CD4-positive, alpha-beta memory T cell (primary cell): ENCODE data around the gene IL21R. TPM values are rescaled to one million over a fixed set of nuclear protein-coding genes. Genes with fewer than 3 reads are reported as not detected.

Experiments used
- CTCF ChIA-PET: fragments of 350-600 bp; sonication (Branson Sonifier 250); formaldehyde crosslinking; loops from one replicate; lab custom pipeline; 2021; ENCODE audit warnings: inconsistent platforms; ENCODE audit not compliant: partially characterized antibody; lab: Charles Lee
- POLR2A ChIA-PET: fragments of 350-600 bp; sonication (Branson Sonifier 250); formaldehyde crosslinking; loops from one replicate; lab custom pipeline; 2021; ENCODE audit not compliant: partially characterized antibody; lab: Charles Lee
- DNase-seq, 5 donors: peaks; one replicate each; pipeline versions ENCODE4 v3.0.0 to v3.0.0-alpha.2; 2020 to 2022; ENCODE audit warnings: mixed read lengths in 1 of 5
- H3K27ac ChIP-seq: one replicate; pipeline ENCODE4 v1.7.0; 2013; ENCODE audit warnings: low read depth, low read length
- H3K27me3 ChIP-seq: 2 replicates; pipeline ENCODE4 v1.7.0; 2013; ENCODE audit warnings: mild to moderate bottlenecking, low read length, moderate library complexity; ENCODE audit not compliant: insufficient read depth
- H3K36me3 ChIP-seq: 2 replicates; pipeline ENCODE4 v1.7.0; 2013; ENCODE audit warnings: mild to moderate bottlenecking, low read length, moderate library complexity; ENCODE audit not compliant: insufficient read depth
- H3K4me1 ChIP-seq: 2 replicates; pipeline ENCODE4 v1.7.0; 2013; ENCODE audit warnings: mild to moderate bottlenecking, low read length, moderate library complexity; ENCODE audit not compliant: insufficient read depth
- H3K4me3 ChIP-seq, 2 donors: one replicate each; pipeline ENCODE4 v1.7.0; 2013; ENCODE audit warnings: low read length in 2 of 2, mild to moderate bottlenecking in 1 of 2
- H3K9me3 ChIP-seq, 2 donors: one replicate each; pipeline ENCODE4 v1.7.0; 2013; ENCODE audit warnings: low read length in 2 of 2, control low read depth in 1 of 2; ENCODE audit not compliant: control insufficient read depth in 1 of 2
- H3K27ac Mint-ChIP-seq, 7 donors: one replicate each; pipeline ENCODE4 v1.8.0; 2020 to 2021; ENCODE audit warnings: mixed read lengths in 7 of 7, mild to moderate bottlenecking in 6 of 7, inconsistent platforms in 3 of 7, moderate library complexity in 3 of 7
- H3K27me3 Mint-ChIP-seq, 2 donors: one replicate each; pipeline ENCODE4 v1.8.0; 2020 to 2021; ENCODE audit warnings: mixed read lengths in 2 of 2
- H3K36me3 Mint-ChIP-seq, 2 donors: one replicate each; pipeline ENCODE4 v1.8.0; 2020 to 2021; ENCODE audit warnings: mixed read lengths in 2 of 2, inconsistent platforms in 1 of 2, mild to moderate bottlenecking in 1 of 2
- H3K4me1 Mint-ChIP-seq, 4 donors: one replicate each; pipeline ENCODE4 v1.8.0; 2020 to 2021; ENCODE audit warnings: mixed read lengths in 4 of 4, mild to moderate bottlenecking in 1 of 4
- H3K4me3 Mint-ChIP-seq, 8 donors: one replicate each; pipeline ENCODE4 v1.8.0; 2020 to 2021; ENCODE audit warnings: mixed read lengths in 8 of 8, mild to moderate bottlenecking in 7 of 8, moderate library complexity in 6 of 8, inconsistent platforms in 3 of 8
- H3K9me3 Mint-ChIP-seq, 8 donors: one replicate each; pipeline ENCODE4 v1.8.0; 2020 to 2021; ENCODE audit warnings: mixed read lengths in 8 of 8, mild to moderate bottlenecking in 5 of 8, inconsistent platforms in 3 of 8, moderate library complexity in 1 of 8
- intact Hi-C: fragments of 100-400 bp; cut with micrococcal nuclease; formaldehyde crosslinking; loops from one replicate; pipeline ENCODE4 v1.15.1; 2023
- polyA plus RNA-seq, 2 donors: library from polyadenylated mRNA; unstranded; fragments of 300-500 nt; fragmentation: Illumina TruSeq; gene quantifications; one replicate each; pipeline ENCODE4 v1.2.3, GENCODE V29; 2021
- total RNA-seq, 2 experiments: library from RNA; stranded (reverse); gene quantifications; one replicate each; pipeline ENCODE4 v1.2.3, GENCODE V29; 2021

IL21R gene
- total and polyA plus RNA-seq, 4 experiments from 2014 or later, result 18.4 to 29.1 (median 28.3) TPM

DNA sequence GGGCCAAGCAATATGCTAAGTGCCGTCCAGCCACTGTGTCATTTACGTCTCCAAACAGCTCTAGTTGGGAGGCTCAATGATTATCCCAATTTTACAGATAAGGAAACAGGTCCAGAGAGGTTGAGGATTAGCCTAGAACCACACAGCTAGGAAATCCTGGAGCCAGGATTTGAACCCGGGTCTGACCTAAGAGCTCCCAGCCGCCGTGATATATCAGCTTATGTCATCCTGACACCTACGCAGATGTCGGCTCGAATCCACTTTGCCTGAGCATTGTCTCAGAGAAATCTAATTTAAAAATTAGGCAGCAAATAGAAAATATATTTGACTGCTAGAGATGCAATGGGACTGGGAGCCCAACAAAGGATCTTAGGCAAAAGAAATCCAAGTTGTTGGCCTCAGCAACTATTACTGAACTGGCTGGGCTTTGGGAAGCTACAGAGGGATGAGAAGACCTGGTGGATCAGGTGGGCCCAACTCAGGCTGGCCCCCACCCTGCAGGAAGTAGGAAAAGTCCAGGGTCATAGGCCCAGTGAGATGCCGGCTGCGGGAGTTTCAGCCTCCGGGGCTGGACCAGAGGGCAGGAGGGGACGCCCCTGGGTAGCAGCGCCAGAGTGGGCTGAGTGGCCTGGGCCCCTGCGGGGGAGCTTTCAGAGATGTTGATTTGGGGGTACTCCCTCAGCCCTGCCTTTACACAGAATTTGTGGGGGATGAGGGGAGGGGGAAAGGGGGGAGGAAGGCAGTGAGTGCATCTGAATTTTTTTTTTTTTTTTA lies 35.1 kb upstream of the IL21R start:
- peaks cover 17 to 21% of the 10 kb centered on the region in 2 donors for H3K36me3 Mint-ChIP-seq
- peaks cover 31 to 70% (median 49%) of the 10 kb centered on the region in 4 donors for H3K4me1 Mint-ChIP-seq
- ChIA-PET POLR2A (interaction anchor here (1.0 to 8.6 kb wide), 25 partner anchors 11 to 214 kb away, joined by 3 to 239 read pairs (median 15); partner anchors contain the start of genes IL21R, KDM8 and NSMCE1), CTCF (interaction anchor here (0.8 to 8.6 kb wide), 45 partner anchors 9 to 218 kb away, joined by 3 to 213 read pairs (median 5); partner anchors contain the start of genes IL21R and KDM8)
- Histone ChIP-seq H3K9me3 (no peaks in the 10 kb centered on the region), H3K4me1 (peaks cover 57% of the 10 kb centered on the region), H3K27me3 (no peaks in the 10 kb centered on the region), H3K27ac (peak overlapping the region; percentile 96), H3K36me3 (peaks cover 12% of the 10 kb centered on the region), H3K4me3 (peak overlapping the region in 1 of 2 donors; percentile 10)
- no peaks in the 10 kb centered on the region for H3K27me3 Mint-ChIP-seq
- peaks cover 0 to 3% (median 0%) of the 10 kb centered on the region in 8 donors for H3K9me3 Mint-ChIP-seq
- no peak for DNase-seq
- intact Hi-C loops, result loop anchor here (1.0 to 2.0 kb wide), 8 partner anchors 36 to 188 kb away; partner anchors contain the start of genes IL21R and KDM8
- H3K27ac Mint-ChIP-seq, result peak overlapping the region; percentile 99 to 100 (median 99)
- peak overlapping the region; percentile 54 to 81 (median 68) for H3K4me3 Mint-ChIP-seq

DNA sequence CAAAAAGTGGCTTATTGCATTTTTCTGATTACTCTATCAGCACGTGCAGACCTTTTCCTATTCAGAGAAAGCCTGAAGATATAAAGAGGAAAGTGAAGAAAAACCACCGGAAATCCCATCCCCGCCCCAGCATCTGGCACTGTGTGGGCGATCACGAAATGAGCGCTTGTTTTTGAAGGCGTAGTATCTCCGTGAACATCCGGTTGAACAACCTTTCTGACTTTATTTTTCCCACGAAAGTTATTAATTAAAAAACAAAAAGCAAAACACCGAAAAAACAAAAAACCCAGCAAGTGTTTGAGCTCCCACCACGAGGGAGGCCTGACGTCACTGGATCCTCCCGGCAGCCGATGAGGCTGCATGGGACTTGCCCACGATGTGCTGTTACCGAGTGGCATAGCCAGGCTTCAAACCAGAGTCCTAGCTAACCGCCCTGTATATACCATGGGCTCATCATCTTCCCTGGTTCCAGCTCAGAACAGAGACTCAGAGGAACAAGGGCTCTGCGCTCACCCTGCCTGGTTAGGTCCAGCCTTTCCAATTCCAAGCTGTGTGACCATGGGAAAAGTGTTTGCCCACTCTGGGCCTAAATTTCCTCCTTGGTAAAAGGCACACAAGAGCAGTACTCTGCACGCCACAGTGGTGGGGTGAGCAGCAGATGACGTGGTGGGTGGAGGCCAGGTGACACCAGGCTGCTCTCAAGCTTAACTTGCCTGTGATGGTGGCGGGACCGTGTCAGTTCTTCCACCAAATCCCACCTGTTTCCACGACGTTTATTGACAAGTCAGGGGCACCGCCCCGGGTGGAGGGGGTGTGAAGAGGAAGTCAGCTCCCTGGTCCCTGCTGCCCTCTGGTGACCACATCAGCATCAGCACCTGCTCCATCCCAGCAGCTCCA lies 34.3 kb upstream of the IL21R start:
- Histone ChIP-seq H3K9me3 (no peaks in the 10 kb centered on the region), H3K27ac (peak overlapping the region; percentile 96), H3K36me3 (peaks cover 4% of the 10 kb centered on the region), H3K4me3 (peak overlapping the region in 1 of 2 donors; percentile 36), H3K4me1 (peaks cover 65% of the 10 kb centered on the region), H3K27me3 (no peaks in the 10 kb centered on the region)
- DNase-seq, result peak; percentile 91 to 98 (median 93)
- H3K9me3 Mint-ChIP-seq, result peaks cover 0 to 3% (median 0%) of the 10 kb centered on the region in 8 donors
- no peaks in the 10 kb centered on the region for H3K27me3 Mint-ChIP-seq
- ChIA-PET POLR2A (interaction anchor here (0.7 to 8.6 kb wide), 29 partner anchors 10 to 215 kb away, joined by 3 to 239 read pairs (median 9); partner anchors contain the start of genes IL21R, KDM8 and NSMCE1), CTCF (interaction anchor here (0.7 to 8.6 kb wide), 50 partner anchors 8 to 257 kb away, joined by 3 to 213 read pairs (median 5); partner anchors contain the start of genes IL21R and KDM8)
- peak overlapping the region in 7 of 8 donors; percentile 37 to 81 (median 70) for H3K4me3 Mint-ChIP-seq
- H3K4me1 Mint-ChIP-seq, result peaks cover 32 to 65% (median 44%) of the 10 kb centered on the region in 4 donors
- peaks cover 8 to 13% of the 10 kb centered on the region in 2 donors for H3K36me3 Mint-ChIP-seq
- intact Hi-C loops, result loop anchor here (1.0 to 2.0 kb wide), 10 partner anchors 35 to 212 kb away; partner anchors contain the start of genes IL21R and KDM8
- H3K27ac Mint-ChIP-seq, result peak overlapping the region; percentile 99 to 100 (median 99)

DNA sequence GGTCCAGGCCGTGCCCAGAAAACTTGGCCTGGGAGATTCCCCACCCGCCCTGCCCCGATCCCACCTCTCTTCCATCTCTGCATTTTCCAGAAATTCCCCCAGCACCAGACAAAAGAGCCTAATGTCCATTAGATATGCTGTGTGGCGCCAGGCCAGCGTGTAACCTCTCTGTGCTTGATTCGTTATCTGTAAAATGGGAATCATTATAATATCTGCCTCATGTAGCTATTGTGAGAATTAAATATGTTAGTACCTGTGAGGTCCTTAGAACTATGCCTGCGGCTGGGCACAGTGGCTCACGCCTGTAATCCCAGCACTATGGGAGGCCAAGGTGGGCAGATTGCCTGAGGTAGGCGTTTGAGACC lies 33.6 kb upstream of the IL21R start:
- ChIA-PET CTCF (interaction anchor here (0.8 to 8.6 kb wide), 35 partner anchors 8 to 220 kb away, joined by 3 to 213 read pairs (median 6); partner anchors contain the start of gene KDM8), POLR2A (interaction anchor here (0.7 to 8.6 kb wide), 27 partner anchors 9 to 215 kb away, joined by 3 to 239 read pairs (median 10); partner anchors contain the start of genes IL21R, KDM8 and NSMCE1)
- intact Hi-C loops, result loop anchor here (1.0 kb wide), 2 partner anchors 138 to 213 kb away; no protein-coding TSS in a partner anchor
- peaks cover 71% of the 10 kb centered on the region for H3K4me1 ChIP-seq
- H3K27me3 ChIP-seq, result no peaks in the 10 kb centered on the region
- peaks cover 7 to 13% of the 10 kb centered on the region in 2 donors for H3K36me3 Mint-ChIP-seq
- peak overlapping the region; percentile 99 to 100 (median 99) for H3K27ac Mint-ChIP-seq
- peaks cover 0 to 3% (median 0%) of the 10 kb centered on the region in 8 donors for H3K9me3 Mint-ChIP-seq
- peak overlapping the region in 7 of 8 donors; percentile 37 to 73 (median 70) for H3K4me3 Mint-ChIP-seq
- peaks cover 32 to 65% (median 44%) of the 10 kb centered on the region in 4 donors for H3K4me1 Mint-ChIP-seq
- H3K27ac ChIP-seq, result peak overlapping the region; percentile 96
- peak overlapping the region in 1 of 2 donors; percentile 36 for H3K4me3 ChIP-seq
- H3K36me3 ChIP-seq, result no peaks in the 10 kb centered on the region
- H3K9me3 ChIP-seq, result no peaks in the 10 kb centered on the region
- DNase-seq, result no peak
- no peaks in the 10 kb centered on the region for H3K27me3 Mint-ChIP-seq

DNA sequence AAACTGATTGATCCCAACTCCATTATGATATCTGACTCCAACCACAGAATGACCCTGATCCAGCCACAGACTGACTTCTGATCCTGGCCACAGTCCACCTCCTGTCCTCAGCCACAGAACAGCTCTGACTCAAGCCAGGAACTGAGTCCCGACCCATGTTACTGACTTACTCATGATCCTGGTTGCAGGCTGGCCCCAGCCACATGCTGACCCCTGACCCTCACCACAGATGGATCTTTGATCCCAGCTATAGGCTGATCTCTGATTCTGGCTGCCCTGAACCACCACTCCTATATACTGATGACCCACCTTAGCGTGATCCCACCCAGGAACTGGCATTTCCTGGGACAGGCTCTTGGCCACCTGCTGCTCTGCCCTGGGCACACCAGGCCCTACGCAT lies 32.2 kb upstream of the IL21R start:
- intact Hi-C loops, result no loop called here
- no peaks in the 10 kb centered on the region for H3K27me3 Mint-ChIP-seq
- peak overlapping the region in 1 of 8 donors; percentile 12 for H3K4me3 Mint-ChIP-seq
- H3K4me3 ChIP-seq, result no peak overlapping the region
- peaks cover 0 to 3% (median 0%) of the 10 kb centered on the region in 8 donors for H3K9me3 Mint-ChIP-seq
- no peak overlapping the region for H3K27ac ChIP-seq
- peaks cover 22 to 56% (median 38%) of the 10 kb centered on the region in 4 donors for H3K4me1 Mint-ChIP-seq
- H3K36me3 Mint-ChIP-seq, result peaks cover 0 to 2% of the 10 kb centered on the region in 2 donors
- ChIA-PET CTCF (interaction anchor here (8.5 to 8.6 kb wide), 2 partner anchors 136 to 190 kb away, joined by 139 to 213 read pairs; no protein-coding TSS in a partner anchor), POLR2A (interaction anchor here (0.9 to 8.6 kb wide), 5 partner anchors 35 to 215 kb away, joined by 3 to 239 read pairs (median 31); partner anchors contain the start of gene IL21R)
- H3K4me1 ChIP-seq, result peaks cover 80% of the 10 kb centered on the region
- peak overlapping the region; percentile 82 to 99 (median 99) for H3K27ac Mint-ChIP-seq
- DNase-seq, result no peak
- H3K36me3 ChIP-seq, result no peaks in the 10 kb centered on the region
- H3K9me3 ChIP-seq, result no peaks in the 10 kb centered on the region
- no peaks in the 10 kb centered on the region for H3K27me3 ChIP-seq

DNA sequence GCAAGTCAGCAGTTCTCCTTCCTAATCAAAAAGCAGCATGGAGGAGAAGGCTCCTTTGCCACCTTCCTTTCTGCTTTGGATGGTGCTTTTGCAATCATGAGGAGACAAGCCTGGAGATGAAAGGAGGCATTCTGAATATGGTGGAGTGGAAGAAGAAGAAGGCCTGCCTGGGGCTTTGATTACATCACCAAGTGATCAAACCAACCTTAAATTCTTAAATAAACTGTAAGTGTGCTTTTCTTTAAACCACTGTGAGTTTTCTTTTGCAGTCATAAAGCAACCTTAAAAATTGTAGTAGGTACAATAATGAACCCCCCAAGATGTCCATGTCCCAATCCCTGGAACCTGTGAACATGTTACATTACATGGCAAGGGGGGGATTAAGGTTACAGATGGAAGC lies 31.7 kb upstream of the IL21R start:
- H3K9me3 Mint-ChIP-seq, result peaks cover 0 to 3% (median 0%) of the 10 kb centered on the region in 8 donors
- no peaks in the 10 kb centered on the region for H3K27me3 Mint-ChIP-seq
- H3K4me1 Mint-ChIP-seq, result peaks cover 21 to 51% (median 34%) of the 10 kb centered on the region in 4 donors
- peak overlapping the region; percentile 82 to 99 (median 94) for H3K27ac Mint-ChIP-seq
- Histone ChIP-seq H3K4me3 (no peak overlapping the region), H3K9me3 (no peaks in the 10 kb centered on the region), H3K4me1 (peaks cover 80% of the 10 kb centered on the region), H3K27ac (no peak overlapping the region), H3K36me3 (no peaks in the 10 kb centered on the region), H3K27me3 (no peaks in the 10 kb centered on the region)
- CTCF ChIA-PET, result interaction anchor here (8.5 to 8.6 kb wide), 2 partner anchors 137 to 191 kb away, joined by 139 to 213 read pairs; no protein-coding TSS in a partner anchor
- peaks cover 0 to 2% of the 10 kb centered on the region in 2 donors for H3K36me3 Mint-ChIP-seq
- intact Hi-C loops, result no loop called here
- POLR2A ChIA-PET, result interaction anchor here (0.9 to 8.6 kb wide), 4 partner anchors 35 to 216 kb away, joined by 3 to 239 read pairs (median 18); no protein-coding TSS in a partner anchor
- no peak overlapping the region for H3K4me3 Mint-ChIP-seq
- DNase-seq, result no peak

DNA sequence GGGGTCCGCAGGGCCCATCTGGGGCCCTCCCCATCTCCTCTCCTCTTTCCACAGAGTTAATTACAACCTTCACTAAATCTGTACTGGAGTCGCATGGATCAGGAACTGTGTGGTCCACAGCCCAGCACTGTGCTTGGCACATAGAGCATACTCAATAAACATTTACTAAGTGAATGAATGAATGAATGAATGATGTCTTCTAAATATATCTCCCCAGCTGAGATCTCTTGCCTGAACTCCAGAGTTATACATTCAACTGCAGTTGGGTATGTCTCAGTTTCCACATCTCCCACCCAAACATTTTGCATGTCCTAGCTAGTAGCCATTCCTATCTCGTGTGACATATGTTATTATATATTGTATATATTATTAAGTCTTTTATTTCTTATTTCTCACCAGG lies 28.7 kb upstream of the IL21R start:
- intact Hi-C loops, result no loop called here
- no peak overlapping the region for H3K4me3 ChIP-seq
- peaks cover 0 to 3% (median 0%) of the 10 kb centered on the region in 8 donors for H3K9me3 Mint-ChIP-seq
- H3K27ac ChIP-seq, result no peak overlapping the region
- ChIA-PET CTCF (interaction anchor here (0.8 to 8.6 kb wide), 12 partner anchors 14 to 203 kb away, joined by 3 to 213 read pairs (median 4); partner anchors contain the start of gene IL21R), POLR2A (interaction anchor here (1.1 to 8.6 kb wide), 5 partner anchors 28 to 139 kb away, joined by 3 to 239 read pairs (median 4); partner anchors contain the start of gene IL21R)
- no peaks in the 10 kb centered on the region for H3K36me3 ChIP-seq
- H3K27me3 ChIP-seq, result no peaks in the 10 kb centered on the region
- no peaks in the 10 kb centered on the region for H3K27me3 Mint-ChIP-seq
- H3K4me1 Mint-ChIP-seq, result peaks cover 20 to 38% (median 28%) of the 10 kb centered on the region in 4 donors
- no peaks in the 10 kb centered on the region for H3K36me3 Mint-ChIP-seq
- no peak overlapping the region for H3K27ac Mint-ChIP-seq
- no peak for DNase-seq
- H3K9me3 ChIP-seq, result no peaks in the 10 kb centered on the region
- no peak overlapping the region for H3K4me3 Mint-ChIP-seq
- peaks cover 68% of the 10 kb centered on the region for H3K4me1 ChIP-seq
